ENCODE measurements around the gene NPLOC4. TPM values are rescaled to one million over a fixed set of nuclear protein-coding genes. Genes with fewer than 3 reads are reported as not detected.

NPLOC4 gene
- total RNA-seq, 1 donor from 2014 or later, result 44.1 TPM

- H3F3A ChIP-seq (ENCODE audit: low read depth), result peaks cover 59% of the 10 kb centered on the region
- H3K79me2 ChIP-seq (ENCODE audit: low read depth), result peaks cover 22% of the 10 kb centered on the region
- H4K20me1 ChIP-seq (ENCODE audit: low read depth), result peaks cover 64% of the 10 kb centered on the region
- no peak overlapping the region for H3K27ac ChIP-seq
- H3K4me1 ChIP-seq, result peaks cover 25% of the 10 kb centered on the region
- no peak for DNase-seq (ENCODE audit: low spot score)
- no peak overlapping the region for H3K4me2 ChIP-seq
- Mint-ChIP-seq H3K36me3 (peaks cover 7% of the 10 kb centered on the region), H3K27me3 (ENCODE audit: insufficient read depth, low read depth) (peaks cover 22% of the 10 kb centered on the region), H3K27ac (no peak overlapping the region), H3K9me3 (peaks cover 1% of the 10 kb centered on the region), H3K4me1 (peaks cover 36% of the 10 kb centered on the region), H3K4me3 (peak overlapping the region; percentile 84)
- peaks cover 74% of the 10 kb centered on the region for H3K27me3 ChIP-seq
- no peak overlapping the region for H2AFZ ChIP-seq (replicated peaks)
- TF ChIP-seq CTCF (IDR thresholded peaks at IDR 0.05), result no peak
- TF ChIP-seq EZH2 (IDR thresholded peaks at IDR 0.05), result no peak
- H3K4me3 ChIP-seq, result no peak overlapping the region
- no peak overlapping the region for H3K9ac ChIP-seq
- H3K9me3 ChIP-seq (ENCODE audit: low read depth), result no peaks in the 10 kb centered on the region
- H3K36me3 ChIP-seq, result no peaks in the 10 kb centered on the region
Measured at GRCh38 chr17:81516439-81516838, 120.5 kb downstream of the NPLOC4 start.

GRCh38 chr17:81515530-81516041 lies 121.3 kb downstream of the NPLOC4 start:
- peaks cover 15% of the 10 kb centered on the region for H3K36me3 Mint-ChIP-seq
- no peak overlapping the region for H2AFZ ChIP-seq (replicated peaks)
- H3K4me2 ChIP-seq, result peak overlapping the region; percentile 99
- peak overlapping the region; percentile 98 for H3K4me3 ChIP-seq
- peaks cover 29% of the 10 kb centered on the region for H3K4me1 ChIP-seq
- no peak overlapping the region for H3K9ac ChIP-seq
- H3K9me3 ChIP-seq (ENCODE audit: low read depth), result no peaks in the 10 kb centered on the region
- H3K27me3 Mint-ChIP-seq (ENCODE audit: insufficient read depth, low read depth), result peaks cover 25% of the 10 kb centered on the region
- peaks cover 68% of the 10 kb centered on the region for H3F3A ChIP-seq (ENCODE audit: low read depth)
- H3K27ac Mint-ChIP-seq, result peak overlapping the region; percentile 12
- H3K9me3 Mint-ChIP-seq, result peaks cover 3% of the 10 kb centered on the region
- no peak overlapping the region for H3K27ac ChIP-seq
- H3K4me1 Mint-ChIP-seq, result peaks cover 41% of the 10 kb centered on the region
- TF ChIP-seq EZH2phosphoT487 (IDR thresholded peaks at IDR 0.05) (no peak), CTCF (IDR thresholded peaks at IDR 0.05) (no peak), EZH2 (IDR thresholded peaks at IDR 0.05) (no peak)
- H3K27me3 ChIP-seq, result peaks cover 65% of the 10 kb centered on the region
- peaks cover 69% of the 10 kb centered on the region for H4K20me1 ChIP-seq (ENCODE audit: low read depth)
- no peaks in the 10 kb centered on the region for H3K36me3 ChIP-seq
- no peak for DNase-seq (ENCODE audit: low spot score)
- H3K4me3 Mint-ChIP-seq, result peak overlapping the region; percentile 84
- H3K79me2 ChIP-seq (ENCODE audit: low read depth), result peaks cover 31% of the 10 kb centered on the region

- Mint-ChIP-seq H3K36me3 (peaks cover 22% of the 10 kb centered on the region), H3K4me1 (peaks cover 44% of the 10 kb centered on the region), H3K27ac (peak overlapping the region; percentile 12), H3K9me3 (peaks cover 7% of the 10 kb centered on the region), H3K27me3 (ENCODE audit: insufficient read depth, low read depth) (peaks cover 27% of the 10 kb centered on the region), H3K4me3 (peak overlapping the region; percentile 84)
- Histone ChIP-seq H3K27me3 (peaks cover 59% of the 10 kb centered on the region), H3K27ac (no peak overlapping the region), H3K9ac (no peak overlapping the region), H2AFZ (replicated peaks) (no peak overlapping the region), H3K9me3 (ENCODE audit: low read depth) (no peaks in the 10 kb centered on the region), H3K36me3 (no peaks in the 10 kb centered on the region), H3K4me3 (peak overlapping the region; percentile 98), H3K4me2 (peak overlapping the region; percentile 99), H3K4me1 (peaks cover 34% of the 10 kb centered on the region), H3K79me2 (ENCODE audit: low read depth) (peaks cover 37% of the 10 kb centered on the region), H4K20me1 (ENCODE audit: low read depth) (peaks cover 69% of the 10 kb centered on the region), H3F3A (ENCODE audit: low read depth) (peaks cover 74% of the 10 kb centered on the region)
- DNase-seq (ENCODE audit: low spot score), result peak; percentile 89
- no peak for TF ChIP-seq EZH2phosphoT487 (IDR thresholded peaks at IDR 0.05)
- TF ChIP-seq CTCF (IDR thresholded peaks at IDR 0.05), result no peak
- no peak for TF ChIP-seq EZH2 (IDR thresholded peaks at IDR 0.05)
Measured at GRCh38 chr17:81514739-81515529, 122.0 kb downstream of the NPLOC4 start.

All from neural progenitor cell (in vitro differentiated cells).